Natural killer cell treated with Interleukin-12 subunit alpha and Interleukin-12 subunit beta and Interleukin-15 and Interleukin-18, amount 100 ng/mL, for 72 hours (primary cell): ENCODE data around the gene MYH10. TPM values are rescaled to one million over a fixed set of nuclear protein-coding genes. Genes with fewer than 3 reads are reported as not detected.

ENCODE experiments used
- ATAC-seq, 2 donors: fragments of 150-1000 bp; cut with Tn5 transposase in 1 of 2; sonication (Bioruptor Pico), chemical (Tn5 transposase) in 1 of 2; 2 replicates each; pipeline ENCODE4 v1.10.0; 2021
- DNase-seq: peaks from one replicate; pipeline ENCODE4 v3.0.0; 2022; ENCODE audit warnings: low spot score
- H3K27ac Mint-ChIP-seq, 2 donors: 1 replicate in 1 of 2; 2 replicates in 1 of 2; pipeline ENCODE4 v1.8.0; 2022; ENCODE audit warnings: mixed read lengths in 2 of 2, mild to moderate bottlenecking in 1 of 2, moderate library complexity in 1 of 2
- H3K27me3 Mint-ChIP-seq, 2 donors: 1 replicate in 1 of 2; 2 replicates in 1 of 2; pipeline ENCODE4 v1.8.0; 2022; ENCODE audit warnings: mixed read lengths in 2 of 2
- H3K36me3 Mint-ChIP-seq: one replicate; pipeline ENCODE4 v1.8.0; 2022; ENCODE audit warnings: mixed read lengths
- H3K4me1 Mint-ChIP-seq, 2 donors: 1 replicate in 1 of 2; 2 replicates in 1 of 2; pipeline ENCODE4 v1.8.0; 2022; ENCODE audit warnings: low read depth in 2 of 2, mixed read lengths in 2 of 2, mild to moderate bottlenecking in 1 of 2
- H3K4me3 Mint-ChIP-seq: one replicate; pipeline ENCODE4 v1.8.0; 2022; ENCODE audit warnings: mixed read lengths
- H3K9me3 Mint-ChIP-seq: 2 replicates; pipeline ENCODE4 v1.8.0; 2022; ENCODE audit warnings: mixed read lengths
- total RNA-seq, 2 donors: library from RNA; stranded (reverse); gene quantifications; one replicate each; pipeline ENCODE4 v1.2.3, GENCODE V29; 2022

MYH10 gene
- total RNA-seq, 2 donors from 2014 or later = 1.9 TPM

DNA sequence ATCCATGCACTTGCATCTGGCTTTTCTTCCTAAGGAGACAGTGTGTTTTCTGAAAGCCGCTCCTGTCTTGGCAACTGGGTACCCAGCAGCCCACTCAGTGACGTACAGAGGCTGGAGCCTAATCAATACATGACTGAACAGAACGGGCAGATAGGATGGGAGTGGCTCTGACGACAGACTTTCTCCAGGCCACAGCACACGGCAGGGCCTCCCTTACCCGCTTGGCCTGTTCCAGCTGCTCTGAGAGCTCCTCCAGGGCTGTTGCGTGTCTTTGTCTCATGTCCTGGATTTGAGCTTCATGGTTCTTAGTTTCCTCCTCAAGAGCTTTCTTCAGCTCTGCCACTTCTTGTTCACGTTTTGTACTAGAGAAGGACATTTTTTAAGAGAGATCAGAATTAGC lies 129.9 kb downstream of the MYH10 start:
- no peaks in the 10 kb centered on the region for H3K36me3 Mint-ChIP-seq
- no peak overlapping the region for H3K27ac Mint-ChIP-seq
- H3K4me1 Mint-ChIP-seq = no peaks in the 10 kb centered on the region
- H3K4me3 Mint-ChIP-seq = no peak overlapping the region
- DNase-seq (no peak), ATAC-seq (no peak)
- H3K9me3 Mint-ChIP-seq = no peaks in the 10 kb centered on the region
- H3K27me3 Mint-ChIP-seq = no peaks in the 10 kb centered on the region

DNA sequence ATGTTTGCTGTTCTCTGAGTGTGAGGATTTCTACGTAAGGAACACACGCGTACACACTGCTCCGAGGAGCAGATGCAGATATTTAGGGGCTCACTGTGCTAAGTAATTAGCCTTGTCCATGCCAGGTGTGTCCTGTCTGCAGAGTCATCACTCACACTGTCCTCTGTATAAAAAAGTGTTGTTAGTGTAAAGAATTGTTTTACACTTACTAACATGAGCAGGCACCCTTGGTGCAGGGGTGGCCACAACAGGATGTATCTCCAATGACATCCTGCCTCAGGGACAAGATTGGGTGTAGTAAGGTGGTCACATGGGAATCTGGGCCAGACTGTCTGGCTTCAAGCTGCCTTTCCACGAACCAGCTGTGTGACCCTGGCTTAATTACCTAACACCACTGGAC lies 130.9 kb downstream of the MYH10 start:
- H3K9me3 Mint-ChIP-seq = no peaks in the 10 kb centered on the region
- H3K36me3 Mint-ChIP-seq = no peaks in the 10 kb centered on the region
- H3K27me3 Mint-ChIP-seq = no peaks in the 10 kb centered on the region
- no peaks in the 10 kb centered on the region for H3K4me1 Mint-ChIP-seq
- no peak overlapping the region for H3K4me3 Mint-ChIP-seq
- ATAC-seq (no peak), DNase-seq (no peak)
- no peak overlapping the region for H3K27ac Mint-ChIP-seq

DNA sequence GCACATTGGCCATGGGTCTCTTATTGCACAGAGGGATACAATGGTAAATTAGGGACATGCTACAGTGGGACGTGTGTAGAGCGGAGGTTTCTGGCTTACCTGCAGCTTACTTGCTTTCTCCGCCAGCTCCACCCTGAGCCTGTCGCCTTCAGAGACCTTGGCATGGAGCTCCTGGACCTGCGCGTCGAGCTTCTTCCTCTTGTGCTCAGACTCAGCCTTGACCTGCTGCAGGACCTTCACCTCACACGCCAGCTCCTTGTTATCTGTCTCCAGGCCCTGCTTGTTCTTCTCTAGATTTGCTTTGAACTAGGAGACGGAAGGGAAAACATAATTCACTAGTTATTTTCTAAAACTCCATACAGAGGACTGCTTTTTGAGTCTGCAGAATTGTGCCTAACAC lies 131.4 kb downstream of the MYH10 start:
- no peaks in the 10 kb centered on the region for H3K4me1 Mint-ChIP-seq
- H3K27ac Mint-ChIP-seq = no peak overlapping the region
- H3K36me3 Mint-ChIP-seq = no peaks in the 10 kb centered on the region
- no peak overlapping the region for H3K4me3 Mint-ChIP-seq
- no peaks in the 10 kb centered on the region for H3K27me3 Mint-ChIP-seq
- DNase-seq (no peak), ATAC-seq (no peak)
- H3K9me3 Mint-ChIP-seq = no peaks in the 10 kb centered on the region

DNA sequence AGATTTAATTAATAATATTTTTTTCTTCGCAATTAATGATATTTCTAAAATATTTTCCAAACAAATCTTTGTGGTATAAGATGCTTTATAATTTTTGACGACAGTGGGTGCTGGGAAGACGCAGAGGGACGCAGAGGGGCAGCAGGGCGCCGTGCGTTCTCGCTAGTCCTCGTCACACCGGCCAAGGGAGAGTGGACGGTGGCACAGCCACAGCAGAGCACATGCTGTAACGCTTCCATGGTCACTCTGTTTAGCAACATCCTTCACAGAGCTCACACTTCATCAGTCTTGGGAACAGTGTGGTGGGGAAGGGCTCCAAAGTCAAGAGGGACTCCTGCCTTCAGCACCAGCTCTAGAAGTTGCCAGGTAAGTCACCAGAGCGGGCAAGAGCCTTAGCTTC lies 134.4 kb downstream of the MYH10 start:
- Mint-ChIP-seq H3K36me3 (no peaks in the 10 kb centered on the region), H3K27me3 (no peaks in the 10 kb centered on the region), H3K9me3 (no peaks in the 10 kb centered on the region), H3K4me3 (no peak overlapping the region), H3K4me1 (no peaks in the 10 kb centered on the region), H3K27ac (no peak overlapping the region)
- ATAC-seq (no peak), DNase-seq (no peak)

DNA sequence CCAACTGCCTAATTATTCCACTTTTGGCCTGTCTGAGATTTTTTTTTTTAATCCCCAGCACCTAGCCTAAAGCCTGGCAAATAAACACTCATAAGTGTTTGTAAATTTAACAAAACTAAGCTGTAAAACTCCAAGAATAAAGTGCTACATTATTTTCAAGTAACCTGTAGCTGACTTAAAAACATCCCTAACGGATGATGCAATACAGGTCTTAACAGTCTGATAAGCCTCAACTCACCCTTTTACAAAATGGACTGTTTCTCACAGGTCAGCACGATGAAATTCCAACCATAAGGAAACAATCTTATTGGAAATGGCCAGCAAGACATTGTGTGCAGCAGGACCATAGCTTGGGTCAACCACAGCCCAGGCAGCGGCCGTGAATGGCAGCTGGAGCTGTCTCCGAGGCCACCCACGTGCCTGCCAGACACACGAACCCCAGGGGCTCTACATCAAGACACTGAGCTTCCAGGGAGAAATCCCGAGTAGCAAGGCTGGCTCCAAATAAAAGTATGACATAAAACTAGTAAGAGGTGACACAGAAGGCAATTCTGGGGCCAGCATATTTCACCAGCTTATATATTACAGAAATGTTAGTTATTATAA lies 135.9 kb downstream of the MYH10 start:
- Mint-ChIP-seq H3K27ac (no peak overlapping the region), H3K9me3 (no peaks in the 10 kb centered on the region), H3K4me1 (no peaks in the 10 kb centered on the region), H3K36me3 (no peaks in the 10 kb centered on the region), H3K27me3 (no peaks in the 10 kb centered on the region), H3K4me3 (no peak overlapping the region)
- ATAC-seq (no peak), DNase-seq (no peak)

DNA sequence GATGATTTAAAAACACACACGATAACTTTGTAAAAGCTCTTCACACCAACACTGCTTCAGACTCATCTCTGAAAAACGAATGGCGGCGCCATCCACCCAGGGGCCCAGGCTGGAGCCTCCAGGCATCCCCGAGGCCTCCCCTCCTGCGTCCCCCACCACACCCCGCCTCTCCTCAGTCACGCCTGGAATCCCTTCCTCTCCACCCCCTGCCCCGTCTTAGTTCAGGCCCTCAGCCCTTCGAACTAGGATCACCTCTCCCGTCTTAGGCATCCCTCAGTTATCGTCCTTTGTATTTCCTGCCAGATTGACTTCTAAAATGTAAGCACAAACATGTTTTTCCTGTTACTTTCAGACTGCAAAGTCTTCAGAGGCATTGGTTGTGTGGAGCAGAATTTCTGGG lies 136.5 kb downstream of the MYH10 start:
- DNase-seq (no peak), ATAC-seq (no peak)
- Mint-ChIP-seq H3K27me3 (no peaks in the 10 kb centered on the region), H3K27ac (no peak overlapping the region), H3K36me3 (no peaks in the 10 kb centered on the region), H3K9me3 (no peaks in the 10 kb centered on the region), H3K4me1 (no peaks in the 10 kb centered on the region), H3K4me3 (no peak overlapping the region)

DNA sequence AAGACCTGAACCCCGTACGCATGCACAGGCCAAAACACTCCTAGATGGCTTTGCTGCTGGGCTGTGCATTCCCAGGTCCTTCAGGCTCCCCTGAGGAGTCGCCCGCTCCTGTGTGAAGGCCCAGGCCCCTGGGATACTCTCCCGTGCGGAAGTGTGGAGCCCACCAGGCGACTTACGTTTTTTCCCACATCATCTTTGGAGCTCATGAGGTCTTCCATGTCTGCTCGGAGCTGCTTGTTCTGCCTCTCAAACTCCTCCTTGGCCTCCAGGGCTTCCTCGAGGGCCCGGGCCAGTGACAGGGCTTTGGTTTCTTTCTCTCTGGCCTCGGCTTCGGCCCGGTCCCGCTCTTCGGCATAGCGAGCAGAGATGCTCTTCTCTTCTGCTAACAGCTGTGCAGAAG lies 138.4 kb downstream of the MYH10 start:
- ATAC-seq = no peak
- H3K4me3 Mint-ChIP-seq = no peak overlapping the region
- no peak overlapping the region for H3K27ac Mint-ChIP-seq
- DNase-seq = no peak
- no peaks in the 10 kb centered on the region for H3K4me1 Mint-ChIP-seq
- no peaks in the 10 kb centered on the region for H3K9me3 Mint-ChIP-seq
- H3K27me3 Mint-ChIP-seq = no peaks in the 10 kb centered on the region
- H3K36me3 Mint-ChIP-seq = no peaks in the 10 kb centered on the region

DNA sequence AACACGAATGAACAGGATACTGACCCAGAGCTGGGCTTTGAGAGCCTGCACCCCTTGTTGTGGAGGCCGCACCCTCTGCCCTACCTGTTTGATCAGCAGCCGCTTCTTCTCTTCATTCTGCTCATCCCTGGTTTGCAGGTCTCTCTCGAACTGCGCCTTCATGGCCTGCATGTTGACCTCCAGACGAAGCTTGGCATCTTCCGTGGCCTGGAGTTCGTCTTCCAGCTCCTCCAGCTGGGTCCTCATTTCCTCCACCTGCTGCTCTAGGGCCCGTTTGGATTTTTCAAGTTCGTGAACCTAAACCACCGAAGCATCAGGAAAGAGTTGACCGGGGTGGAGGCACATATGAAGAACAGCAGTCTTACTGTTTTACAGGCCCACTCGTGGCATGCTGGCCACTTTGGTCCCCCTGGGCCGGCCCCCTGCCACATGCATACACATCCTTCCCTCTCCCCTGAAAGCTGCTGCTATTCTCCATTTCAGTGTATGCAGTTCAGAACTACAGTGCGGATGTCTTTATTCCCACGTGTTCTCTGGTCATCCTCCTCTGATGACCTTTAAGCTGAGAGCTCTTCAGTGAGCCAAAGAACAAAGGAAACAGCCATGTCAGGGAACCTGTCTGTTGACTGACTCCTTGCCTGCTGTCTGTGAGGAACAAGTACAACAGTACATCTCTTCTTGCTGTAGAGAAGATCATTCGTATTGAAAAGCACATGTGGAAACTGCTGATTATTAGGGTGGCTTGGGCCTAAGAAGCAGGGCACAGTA lies 140.1 kb downstream of the MYH10 start:
- ATAC-seq = no peak
- DNase-seq = no peak
- no peak overlapping the region for H3K4me3 Mint-ChIP-seq
- no peaks in the 10 kb centered on the region for H3K27me3 Mint-ChIP-seq
- H3K36me3 Mint-ChIP-seq = peaks cover 5% of the 10 kb centered on the region
- H3K9me3 Mint-ChIP-seq = no peaks in the 10 kb centered on the region
- no peaks in the 10 kb centered on the region for H3K4me1 Mint-ChIP-seq
- H3K27ac Mint-ChIP-seq = no peak overlapping the region

DNA sequence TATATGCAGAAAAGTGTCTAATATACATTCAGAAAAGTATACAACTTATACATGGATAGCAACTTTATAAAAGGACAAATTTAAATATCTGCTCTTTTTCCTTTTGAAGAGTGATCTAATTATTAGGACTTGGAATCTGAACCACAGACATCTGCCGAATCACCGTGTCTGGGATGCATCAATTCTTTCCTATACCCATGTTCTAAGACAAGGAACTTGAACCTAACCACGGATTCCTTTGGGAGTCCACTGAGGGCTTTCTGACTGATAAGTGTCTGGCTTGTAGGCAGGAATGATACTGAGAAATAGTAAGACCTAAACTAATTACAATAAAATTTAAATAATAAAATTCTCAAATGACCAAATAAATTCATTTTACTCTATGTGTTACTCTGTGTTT lies 140.7 kb downstream of the MYH10 start:
- no peaks in the 10 kb centered on the region for H3K4me1 Mint-ChIP-seq
- H3K27me3 Mint-ChIP-seq = no peaks in the 10 kb centered on the region
- no peak overlapping the region for H3K4me3 Mint-ChIP-seq
- no peak overlapping the region for H3K27ac Mint-ChIP-seq
- DNase-seq (no peak), ATAC-seq (no peak)
- H3K36me3 Mint-ChIP-seq = peaks cover 6% of the 10 kb centered on the region
- H3K9me3 Mint-ChIP-seq = no peaks in the 10 kb centered on the region

DNA sequence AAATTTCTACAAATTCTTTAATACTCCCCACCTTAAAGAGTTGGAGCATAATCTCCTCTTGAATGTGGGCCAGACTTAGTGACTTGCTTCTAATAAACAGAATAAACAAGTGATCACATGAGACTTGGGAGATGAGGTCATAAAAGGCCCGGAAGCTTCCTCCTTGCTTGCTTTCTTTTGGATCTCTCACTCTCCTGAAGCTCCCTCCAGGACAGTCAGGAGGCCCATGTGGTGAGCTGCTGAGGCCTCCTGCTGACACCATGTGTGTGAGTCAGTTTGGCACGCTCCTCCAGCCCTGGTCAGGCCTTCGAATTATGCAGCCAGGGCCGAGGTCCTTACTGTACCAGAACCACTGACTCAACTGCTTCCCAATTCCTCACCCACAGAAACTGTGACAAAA lies 141.6 kb downstream of the MYH10 start:
- ATAC-seq (no peak), DNase-seq (no peak)
- no peak overlapping the region for H3K27ac Mint-ChIP-seq
- H3K4me3 Mint-ChIP-seq = no peak overlapping the region
- H3K4me1 Mint-ChIP-seq = no peaks in the 10 kb centered on the region
- no peaks in the 10 kb centered on the region for H3K27me3 Mint-ChIP-seq
- peaks cover 11% of the 10 kb centered on the region for H3K36me3 Mint-ChIP-seq
- no peaks in the 10 kb centered on the region for H3K9me3 Mint-ChIP-seq

DNA sequence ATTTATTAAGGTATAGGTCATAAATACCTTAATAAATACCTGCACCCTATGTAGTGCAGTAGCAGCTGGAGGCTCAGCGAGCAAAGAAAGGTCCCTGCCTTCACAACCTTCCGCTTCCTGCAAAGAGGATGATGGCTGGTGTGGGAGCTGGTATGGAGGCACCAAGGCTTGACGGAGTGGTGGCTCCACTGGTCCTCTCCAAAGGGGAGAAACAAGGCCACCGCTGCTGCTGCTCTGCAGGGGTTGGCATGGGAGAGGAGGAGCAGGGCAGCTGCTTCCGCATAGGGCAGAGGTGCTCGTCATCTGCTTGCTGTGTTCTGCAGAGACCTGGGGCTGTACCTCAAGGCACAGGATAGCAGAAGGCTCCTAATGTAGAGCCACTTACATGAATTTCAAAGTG lies 142.0 kb downstream of the MYH10 start:
- Mint-ChIP-seq H3K4me1 (no peaks in the 10 kb centered on the region), H3K27me3 (no peaks in the 10 kb centered on the region), H3K4me3 (no peak overlapping the region), H3K36me3 (peaks cover 14% of the 10 kb centered on the region), H3K9me3 (no peaks in the 10 kb centered on the region), H3K27ac (no peak overlapping the region)
- DNase-seq (no peak), ATAC-seq (peak in 1 of 2 donors; percentile 20)

DNA sequence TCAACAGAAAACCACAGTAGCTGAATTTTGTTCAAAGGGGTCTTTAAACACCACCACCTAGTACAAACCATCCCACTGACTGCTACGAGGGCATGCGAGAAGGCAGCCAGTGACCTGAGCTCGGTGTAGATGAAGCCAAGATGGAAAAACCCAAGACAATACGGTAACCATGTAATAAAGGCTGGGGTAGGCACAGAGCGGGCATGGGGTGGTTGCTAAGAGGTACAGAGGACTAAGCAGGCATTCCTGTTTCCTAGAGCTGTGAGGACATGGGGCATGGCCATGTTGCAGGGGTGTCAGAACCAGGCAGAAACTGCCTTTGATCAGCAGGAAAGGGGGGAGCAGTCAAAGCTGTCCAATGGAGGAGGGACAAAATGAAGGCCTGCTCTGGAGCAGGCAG lies 142.8 kb downstream of the MYH10 start:
- peak in 1 of 2 donors; percentile 15 for ATAC-seq
- DNase-seq = no peak
- H3K4me1 Mint-ChIP-seq = no peaks in the 10 kb centered on the region
- H3K4me3 Mint-ChIP-seq = no peak overlapping the region
- peaks cover 21% of the 10 kb centered on the region for H3K36me3 Mint-ChIP-seq
- H3K27ac Mint-ChIP-seq = no peak overlapping the region
- no peaks in the 10 kb centered on the region for H3K27me3 Mint-ChIP-seq
- H3K9me3 Mint-ChIP-seq = no peaks in the 10 kb centered on the region

DNA sequence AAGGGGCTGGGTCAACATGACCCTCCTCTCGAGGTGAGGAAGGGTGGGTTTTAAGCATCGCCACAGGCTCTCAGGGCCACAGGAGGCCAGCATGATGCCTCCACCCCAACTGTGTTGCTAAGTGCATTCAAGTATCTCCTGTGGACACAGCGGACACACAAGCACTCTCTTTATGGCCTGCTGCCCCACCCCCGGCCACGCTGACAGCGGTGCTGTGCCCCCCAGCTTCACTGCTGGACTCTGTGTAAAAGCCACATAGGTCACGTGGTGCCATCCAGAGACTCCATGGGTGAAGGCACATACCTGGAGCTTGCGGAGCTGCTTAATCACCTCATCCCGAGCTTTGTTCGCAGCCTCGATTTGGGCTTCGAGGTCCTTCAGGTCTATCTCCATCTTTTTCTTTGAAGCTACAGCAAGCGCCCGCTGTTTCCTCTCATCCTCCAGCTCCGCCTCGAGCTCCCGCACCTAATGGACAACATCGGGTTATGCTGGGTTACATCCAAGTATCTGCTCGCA lies 143.3 kb downstream of the MYH10 start:
- H3K9me3 Mint-ChIP-seq = no peaks in the 10 kb centered on the region

DNA sequence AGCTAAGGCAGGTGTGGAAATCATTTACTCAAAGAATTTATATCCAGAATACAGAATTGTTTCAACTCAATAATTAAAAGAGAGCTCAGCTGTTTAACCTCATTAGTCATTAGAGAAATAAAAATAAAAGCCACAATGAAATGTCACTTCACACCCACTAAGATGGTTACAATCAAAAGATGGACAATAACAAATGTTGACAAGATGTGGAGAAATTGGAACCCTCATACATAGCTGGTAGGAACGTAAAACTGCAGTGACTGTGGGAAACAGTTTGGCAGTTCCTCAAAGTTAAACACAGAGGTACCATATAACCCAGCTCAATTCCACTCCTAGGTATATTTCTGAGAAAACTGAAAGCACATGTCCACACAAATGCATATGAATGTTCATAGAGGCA lies 145.0 kb downstream of the MYH10 start:
- Mint-ChIP-seq H3K4me1 (no peaks in the 10 kb centered on the region), H3K9me3 (no peaks in the 10 kb centered on the region), H3K4me3 (no peak overlapping the region), H3K27me3 (no peaks in the 10 kb centered on the region), H3K27ac (no peak overlapping the region), H3K36me3 (peaks cover 23% of the 10 kb centered on the region)
- ATAC-seq (no peak), DNase-seq (no peak)

More for the DNA sequence above, 143.3 kb downstream of the MYH10 start:
- no peak for ATAC-seq
- Mint-ChIP-seq H3K4me1 (no peaks in the 10 kb centered on the region), H3K36me3 (peaks cover 23% of the 10 kb centered on the region), H3K4me3 (no peak overlapping the region), H3K27me3 (no peaks in the 10 kb centered on the region), H3K27ac (no peak overlapping the region)
- DNase-seq = no peak
